GM19025 (cell line): ENCODE measurements around the gene PRKCE.

Experiments used
- ATAC-seq: cut with Tn5 transposase; IDR thresholded peaks from one replicate; pipeline ENCODE4 v1.9.1; 2021; ENCODE audit warnings: mild to moderate bottlenecking, low read depth, moderate library complexity; ENCODE audit not compliant: unreplicated experiment

The PRKCE gene

DNA sequence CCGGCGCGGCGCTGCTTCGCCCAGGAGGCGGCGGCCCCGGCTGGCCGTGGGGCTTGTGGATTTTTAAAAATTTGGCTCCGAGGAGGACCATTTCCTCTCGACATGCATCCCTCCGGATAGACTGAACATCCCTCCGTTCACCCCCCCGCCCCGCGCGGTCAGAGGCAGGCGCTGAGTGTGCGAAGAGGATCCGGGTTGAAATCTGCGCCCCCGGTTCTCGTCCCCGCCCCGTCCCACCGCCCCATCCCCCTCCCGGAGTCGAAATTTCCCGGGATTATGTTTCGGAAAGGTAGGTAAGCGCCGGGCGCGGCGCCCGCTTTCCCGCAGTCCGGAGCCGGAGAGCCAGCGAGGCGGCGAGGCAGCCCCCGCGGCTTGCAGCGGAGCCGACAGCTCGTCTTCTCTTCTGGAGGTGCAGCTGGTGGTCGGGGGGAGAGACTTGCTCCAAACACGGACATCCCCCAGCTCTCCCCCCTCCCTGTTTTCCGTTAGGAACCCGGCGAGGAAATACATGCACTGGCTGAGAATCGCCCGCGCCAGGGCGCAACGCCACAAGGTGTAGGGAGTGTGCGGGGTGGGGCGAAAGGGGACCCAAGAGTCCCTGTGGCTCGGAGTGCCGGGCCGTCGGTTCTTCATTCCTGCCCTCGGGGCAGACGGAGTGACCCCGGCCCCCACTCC lies at the start of gene PRKCE:
Gene PRKCE, plus strand, starts transcription at position 261 of the 675 bp plus-strand sequence.
- peak; percentile 18 for ATAC-seq

DNA sequence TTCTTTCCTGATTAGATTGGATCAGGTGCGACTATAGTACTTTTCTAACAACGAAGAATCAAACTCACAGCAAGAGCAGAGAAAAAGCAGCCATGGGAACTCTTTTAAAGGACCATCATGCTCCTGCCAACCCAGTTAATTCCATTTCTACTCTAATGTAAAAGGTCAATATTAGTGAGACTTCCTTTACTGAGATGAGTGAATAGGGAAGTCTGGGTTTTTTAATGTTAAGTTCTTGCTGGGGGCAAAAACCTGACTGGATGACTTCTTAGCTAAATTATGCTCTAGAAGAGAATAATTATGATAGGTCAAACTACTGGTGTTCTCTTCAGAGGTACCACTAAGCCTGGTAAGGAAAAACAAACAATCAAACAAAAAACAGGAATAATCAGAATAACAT lies 48.9 kb upstream of the PRKCE start:
- no peak for ATAC-seq

DNA sequence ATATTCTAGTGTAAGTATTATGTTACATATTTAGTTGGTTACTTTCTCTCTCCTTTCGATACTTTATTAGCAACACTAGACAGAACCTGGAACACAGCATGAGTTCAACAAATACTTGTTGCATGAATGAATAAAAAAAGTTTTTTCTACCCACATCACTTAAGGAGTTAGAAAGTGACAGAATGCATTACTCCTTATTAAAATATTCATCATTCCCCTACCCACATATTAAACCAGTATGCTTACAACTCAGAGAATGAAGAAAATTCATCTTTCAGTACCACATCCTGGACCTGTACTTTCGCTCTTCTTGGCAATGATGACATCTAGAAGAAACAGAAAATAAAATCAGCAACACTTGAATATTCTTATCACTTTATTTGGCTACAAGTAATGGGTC lies 46.4 kb upstream of the PRKCE start:
- no peak for ATAC-seq

DNA sequence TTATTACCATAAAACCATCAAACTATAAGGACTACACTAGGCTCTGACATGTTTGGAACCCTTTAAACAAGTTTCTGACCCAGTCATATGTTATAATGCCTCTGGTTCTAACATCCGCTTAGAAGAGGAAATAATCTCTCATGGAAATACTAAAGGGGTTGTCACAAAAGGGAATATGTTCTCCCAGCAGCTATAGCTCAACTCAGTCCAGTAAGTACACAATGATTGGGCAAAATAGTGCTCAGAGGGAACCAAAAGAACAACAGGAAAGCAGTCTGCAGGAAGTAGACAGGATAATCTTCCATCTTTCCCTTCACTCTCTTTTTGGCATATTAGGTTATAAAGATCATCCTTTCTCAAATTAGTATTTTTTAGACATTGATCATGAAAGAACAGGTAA lies 44.7 kb upstream of the PRKCE start:
- ATAC-seq, result no peak

DNA sequence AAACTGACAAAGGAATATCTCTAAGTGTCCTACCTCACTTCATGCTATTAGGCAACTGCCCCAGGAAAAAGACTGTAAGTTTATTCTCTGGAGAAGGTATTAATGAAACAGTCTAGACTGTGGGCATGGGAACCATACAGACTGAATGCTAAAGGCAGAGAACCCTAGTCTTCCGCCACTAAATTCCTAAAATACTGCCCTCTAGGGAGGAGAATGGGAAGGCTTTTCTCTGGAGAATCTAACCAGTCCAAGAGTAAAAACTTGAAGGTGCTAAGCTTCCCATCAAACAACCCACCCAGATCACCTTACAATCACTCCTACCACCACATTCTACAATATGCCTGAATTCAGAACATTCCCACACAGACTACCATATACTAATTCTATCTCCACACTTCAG lies 43.8 kb upstream of the PRKCE start:
- ATAC-seq, result no peak

DNA sequence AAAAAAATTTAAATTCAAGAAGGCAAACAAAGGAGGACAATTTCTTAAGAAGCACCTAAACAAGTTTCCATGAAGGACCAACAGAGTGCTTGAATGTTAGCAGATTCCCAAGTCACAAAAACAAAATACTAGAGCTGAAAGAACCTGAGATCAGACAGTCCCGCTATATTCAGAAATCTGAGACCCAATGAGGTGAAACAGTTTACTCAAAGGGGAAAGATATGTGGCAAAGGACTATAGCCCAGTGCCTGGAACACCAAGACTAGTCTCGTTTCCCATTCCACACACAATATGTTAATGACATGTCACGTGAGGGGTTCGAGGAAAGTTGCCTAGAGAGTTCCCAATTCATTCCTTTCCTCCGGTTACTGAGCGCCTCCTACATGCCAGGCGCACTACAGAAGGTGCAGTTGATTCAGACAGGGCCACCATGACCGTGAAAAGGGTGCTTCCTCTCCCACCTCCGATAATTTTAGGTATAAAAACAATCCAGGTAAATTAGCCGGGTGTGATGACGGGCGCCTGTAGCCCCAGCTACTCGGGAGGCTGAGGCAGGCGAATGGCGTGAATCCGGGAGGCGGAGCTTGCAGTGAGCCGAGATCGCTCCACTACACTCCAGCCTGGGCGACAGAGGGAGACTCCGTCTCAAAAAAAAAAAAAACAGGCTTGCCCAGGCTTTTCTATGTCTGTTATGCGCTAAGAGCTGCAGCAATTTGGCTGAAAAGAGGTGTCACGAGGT lies 41.0 kb upstream of the PRKCE start:
- peak; percentile 37 for ATAC-seq

DNA sequence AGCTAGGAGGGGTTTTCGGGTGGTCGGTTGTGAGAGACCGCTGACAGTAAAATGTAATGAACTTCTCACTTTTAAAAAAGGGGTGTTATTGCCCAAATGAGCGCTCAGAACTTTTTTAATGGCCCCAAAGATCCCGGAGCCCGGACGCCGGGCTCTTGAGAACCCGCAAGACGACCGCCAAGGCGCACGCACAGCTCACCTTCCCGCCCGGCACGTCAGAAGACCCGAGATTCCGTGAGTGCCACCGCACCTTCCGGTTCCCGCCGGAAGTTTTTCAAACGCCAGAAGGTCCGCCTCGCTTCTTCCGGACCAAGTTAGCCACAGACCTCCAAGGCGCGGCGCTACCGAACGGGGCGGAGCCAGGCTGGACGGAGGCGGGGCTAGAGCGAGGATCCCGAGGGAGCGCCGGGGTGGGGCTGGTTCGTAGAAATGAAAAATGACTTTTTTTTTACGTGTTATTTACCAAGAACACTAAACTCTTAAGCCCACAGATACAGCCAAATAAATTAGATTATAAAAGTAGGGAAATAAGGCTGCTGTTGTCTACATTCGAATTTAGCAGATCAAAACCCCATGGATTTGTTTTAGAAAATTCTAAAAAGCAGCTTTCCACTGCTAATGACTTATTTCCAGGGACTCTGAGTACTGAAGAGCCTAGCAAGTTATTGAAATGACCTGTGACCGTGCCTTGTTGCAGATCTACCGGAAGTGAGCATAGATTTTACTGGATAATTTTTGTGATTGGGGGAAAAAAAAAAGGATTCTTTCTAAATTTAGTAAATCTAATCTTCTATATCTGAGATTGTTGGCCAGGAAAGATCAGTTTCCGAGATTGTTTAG lies 40.2 kb upstream of the PRKCE start, which contains the start of gene SRBD1:
Gene SRBD1, minus strand, starts transcription at position 248 of the 840 bp plus-strand sequence. CDS start 5,826 bp downstream, outside the sequence.
- peak; percentile 87 for ATAC-seq

DNA sequence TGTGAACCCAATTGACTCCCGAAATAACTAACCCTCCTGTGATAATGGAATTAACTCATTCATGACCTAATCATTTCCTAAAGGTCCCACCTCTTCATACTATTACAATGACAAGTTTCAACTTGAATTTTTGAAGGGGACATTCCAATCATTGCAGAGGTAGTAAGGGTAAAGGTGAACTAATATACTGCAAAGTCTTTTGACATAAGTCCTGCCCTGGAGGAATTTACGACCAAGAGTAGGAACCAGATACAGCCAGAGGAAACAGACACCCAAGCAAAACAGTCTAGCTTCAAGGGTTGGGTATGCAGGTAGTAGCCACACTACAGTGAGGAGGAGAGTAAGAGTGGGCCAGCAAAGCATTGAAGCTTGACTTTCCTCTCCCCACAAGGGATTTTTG lies 39.2 kb upstream of the PRKCE start:
- ATAC-seq, result no peak

DNA sequence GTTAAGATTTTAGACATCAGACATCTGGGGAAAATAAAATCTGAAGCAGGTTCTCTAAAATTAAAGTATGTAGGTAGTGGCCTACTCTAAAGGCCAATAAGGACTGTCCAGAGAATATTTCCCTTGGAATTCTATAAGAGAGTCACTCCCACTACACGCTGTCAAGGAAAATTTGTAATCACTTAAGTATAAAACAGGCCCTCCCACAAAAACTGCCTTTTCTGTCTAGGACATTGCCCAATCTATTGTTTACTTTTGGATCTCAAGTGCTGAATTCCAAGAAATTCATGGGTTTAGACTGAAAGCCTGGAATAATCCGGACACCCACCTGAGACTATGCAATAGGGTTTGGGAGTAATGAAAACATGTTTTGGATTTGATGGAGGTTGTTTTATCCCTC lies 38.7 kb upstream of the PRKCE start:
- ATAC-seq, result no peak

DNA sequence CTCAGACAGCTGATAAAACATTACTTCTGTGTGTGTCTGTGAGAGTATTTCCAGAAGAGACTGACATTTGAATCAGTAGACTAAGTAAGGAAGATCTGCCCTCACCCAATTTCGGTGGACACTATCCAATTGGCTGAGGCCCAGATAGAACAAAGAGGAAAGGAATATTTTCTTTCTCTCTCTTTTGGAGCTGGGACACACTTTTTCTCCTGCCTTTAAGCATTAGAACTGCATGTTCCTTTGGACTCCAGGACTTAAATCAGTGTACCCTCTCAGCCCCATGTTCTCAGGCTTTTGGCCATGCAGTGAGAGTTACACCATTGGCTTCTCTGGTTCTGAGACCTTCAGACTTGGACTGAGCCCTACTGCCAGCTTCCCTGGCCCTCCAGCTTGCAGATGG lies 37.1 kb upstream of the PRKCE start:
- ATAC-seq, result no peak

DNA sequence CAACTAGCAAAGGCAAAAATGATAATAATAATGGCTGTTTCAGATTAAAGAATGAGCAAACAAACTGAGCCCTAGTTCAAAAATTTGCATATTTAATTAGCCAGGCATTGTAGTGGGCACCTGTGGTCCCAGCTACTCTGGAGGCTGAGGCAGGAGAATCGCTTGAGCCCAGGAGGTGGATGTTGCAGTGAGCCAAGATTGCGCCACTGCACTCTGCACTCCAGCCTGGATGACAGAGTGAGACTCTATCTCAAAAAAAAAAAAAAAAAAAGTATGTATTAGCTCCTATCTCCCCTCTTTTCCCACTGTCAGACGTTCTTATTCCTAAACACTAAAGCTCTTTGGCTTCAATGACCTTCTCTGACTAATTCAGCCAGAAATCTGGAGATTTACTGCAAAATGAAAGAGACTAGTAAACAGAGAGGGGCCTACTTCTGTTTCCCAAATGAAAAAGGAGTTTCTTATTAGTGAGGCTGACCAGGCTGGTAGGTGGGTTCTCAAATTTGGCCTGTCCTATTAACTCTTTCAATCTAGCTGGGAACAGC lies 36.5 kb upstream of the PRKCE start:
- ATAC-seq, result no peak

DNA sequence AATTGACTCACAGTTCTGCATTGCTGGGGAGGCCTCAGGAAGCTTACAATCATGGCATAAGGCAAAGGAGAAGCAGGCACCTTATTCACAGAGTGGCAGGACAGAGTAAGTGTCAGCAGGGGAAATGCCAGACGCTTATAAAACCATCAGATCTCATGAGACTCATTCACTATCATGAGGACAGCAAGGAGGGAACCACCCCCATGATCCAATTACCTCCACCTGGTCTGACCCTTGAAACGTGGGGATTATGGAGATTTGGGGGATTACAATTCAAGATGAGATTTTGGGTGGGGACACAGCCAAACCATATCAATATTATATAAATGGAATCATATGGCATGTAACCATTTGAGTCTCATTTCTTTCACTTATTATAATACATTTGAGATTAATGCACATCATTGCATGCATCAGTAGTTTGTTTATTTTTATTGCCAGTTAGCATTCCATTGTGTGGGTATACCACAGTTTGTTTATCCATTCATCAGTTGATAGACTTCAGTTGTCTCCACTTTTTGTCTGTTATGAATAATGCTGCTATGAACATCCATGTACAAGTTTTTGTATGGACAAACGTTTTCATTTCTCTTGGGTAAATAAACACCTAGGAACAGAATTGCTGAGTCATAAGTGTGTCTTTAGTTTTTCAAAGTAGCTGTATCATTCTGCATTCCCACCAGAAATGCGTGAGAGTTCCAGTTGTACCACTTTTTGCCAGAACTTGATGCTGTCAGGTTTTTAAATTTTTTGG lies 34.6 kb upstream of the PRKCE start:
- ATAC-seq, result no peak

DNA sequence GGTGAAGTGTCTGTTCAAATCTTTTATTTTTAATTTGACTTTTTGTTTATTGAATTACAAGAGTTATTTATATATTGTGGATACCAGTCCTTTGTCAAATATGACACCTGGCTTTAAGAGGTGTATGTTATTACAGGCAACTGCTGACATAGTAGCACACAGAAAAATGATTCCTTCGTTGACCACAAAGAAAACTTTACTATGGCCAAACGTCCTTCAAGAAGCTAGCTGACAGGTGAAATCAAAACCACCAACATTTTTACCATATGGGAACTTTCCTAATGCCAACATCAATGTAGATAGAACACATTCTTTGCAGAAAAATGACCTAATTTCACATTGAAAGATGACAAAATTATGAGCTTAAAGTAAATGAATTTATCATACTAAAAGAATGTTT lies 34.0 kb upstream of the PRKCE start:
- ATAC-seq, result no peak

DNA sequence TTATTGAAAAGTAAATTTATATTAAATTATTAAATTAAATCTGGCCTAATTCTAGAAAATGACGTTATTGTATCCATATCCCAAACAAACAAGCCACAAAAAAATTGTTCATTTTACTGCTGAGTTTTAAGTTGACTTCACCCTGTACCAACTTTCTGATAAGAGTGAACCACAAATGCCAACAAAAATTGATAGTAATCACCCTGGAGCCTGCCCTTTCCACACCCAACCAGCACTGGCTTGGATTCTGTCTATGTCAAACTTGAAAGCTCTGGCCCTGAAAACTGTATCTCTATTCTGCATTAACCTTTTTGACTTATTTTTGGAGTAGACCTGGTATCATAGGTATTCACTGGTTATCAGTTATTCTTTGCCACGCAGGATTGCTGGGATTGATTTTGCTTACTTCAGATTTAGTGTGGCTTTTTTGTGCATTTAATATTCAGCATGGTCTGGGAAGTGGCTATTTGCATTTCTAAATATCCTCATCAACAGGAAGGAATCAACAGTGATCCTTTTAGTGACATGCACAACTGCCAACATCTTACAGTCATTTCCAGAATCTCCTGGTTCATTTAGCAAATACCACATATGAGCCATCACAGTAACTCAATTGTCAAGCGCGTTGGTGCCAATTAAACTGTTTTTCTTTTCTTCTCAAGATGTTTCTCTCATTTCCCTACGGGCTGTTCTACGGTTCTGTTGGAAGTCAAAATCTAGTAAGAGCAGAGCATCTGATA lies 29.0 kb upstream of the PRKCE start:
- ATAC-seq, result no peak

DNA sequence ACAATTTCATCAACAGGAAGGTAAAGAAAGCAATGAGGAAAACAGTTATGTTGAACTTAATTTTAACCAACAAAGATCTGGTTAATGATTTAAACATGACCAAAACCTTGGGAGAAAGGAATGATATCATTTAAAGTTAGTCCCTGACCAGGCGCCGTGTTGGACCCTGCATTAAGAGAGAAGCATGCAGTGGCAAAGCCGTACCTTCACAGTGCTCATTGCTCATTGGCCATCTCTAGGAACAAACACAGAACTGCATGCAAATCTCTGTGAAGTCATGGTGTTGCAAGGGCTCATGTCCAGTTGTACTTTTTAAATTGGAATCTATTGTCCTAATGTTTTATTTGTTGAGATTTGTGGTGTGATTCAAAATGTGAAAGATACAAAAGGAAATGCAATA lies 28.4 kb upstream of the PRKCE start:
- no peak for ATAC-seq

DNA sequence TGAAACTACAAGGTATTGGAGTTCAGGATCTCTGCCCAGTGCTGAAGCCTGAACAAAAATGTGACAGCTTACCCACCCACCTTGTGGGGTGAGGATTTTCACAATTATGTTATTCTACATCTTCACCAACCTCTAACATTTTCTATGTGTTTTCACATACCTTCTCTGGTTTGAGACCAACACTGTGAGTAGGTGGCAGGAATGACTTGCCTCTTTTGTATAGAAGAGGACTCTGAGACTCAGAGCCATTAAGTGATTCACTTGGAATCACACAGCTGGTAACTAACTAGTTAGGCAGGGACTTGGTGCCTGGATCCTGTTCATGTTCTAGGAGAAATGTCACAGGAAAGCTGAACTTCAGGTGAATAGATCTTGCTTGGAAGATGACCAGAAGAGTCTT lies 25.7 kb upstream of the PRKCE start:
- no peak for ATAC-seq

DNA sequence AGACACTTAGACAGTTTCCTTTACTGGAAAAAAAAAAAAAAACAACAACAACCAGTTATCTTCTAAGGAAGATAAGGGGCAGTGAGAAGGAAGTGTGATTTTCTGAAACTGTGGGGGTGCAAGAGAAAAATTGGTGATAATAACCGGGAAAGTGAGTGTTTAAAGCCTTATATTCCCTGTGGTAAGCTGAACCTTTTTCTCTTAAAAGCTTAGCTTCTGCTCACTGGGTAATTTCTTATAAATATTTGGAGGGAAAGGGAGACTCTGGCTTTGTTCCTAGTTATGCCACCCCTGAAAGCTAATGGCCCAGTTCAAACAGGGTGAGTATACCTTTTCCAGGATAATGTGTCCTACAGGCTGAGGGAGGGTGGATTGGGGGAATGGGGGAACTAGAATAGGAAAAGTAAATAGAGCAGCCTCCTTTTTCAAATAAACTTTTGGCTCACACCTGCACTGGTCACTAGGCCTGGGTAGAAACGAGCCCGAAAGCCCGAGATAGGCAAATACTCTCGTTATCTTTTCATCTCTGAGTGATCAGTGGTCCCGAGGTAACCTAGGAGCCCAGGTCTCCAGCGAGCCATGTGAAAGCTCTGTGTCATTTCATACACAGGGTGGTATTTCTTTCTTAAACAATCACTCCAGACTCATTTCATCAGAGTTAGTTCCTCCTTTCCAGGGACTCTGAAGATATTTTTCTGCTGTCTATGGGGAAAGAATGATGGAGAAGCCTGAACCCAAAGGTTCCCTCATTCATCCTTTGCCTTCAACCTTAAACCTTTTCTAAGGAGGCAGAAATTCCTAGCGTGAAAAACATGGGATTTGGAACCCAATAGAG lies 24.9 kb upstream of the PRKCE start:
- no peak for ATAC-seq

DNA sequence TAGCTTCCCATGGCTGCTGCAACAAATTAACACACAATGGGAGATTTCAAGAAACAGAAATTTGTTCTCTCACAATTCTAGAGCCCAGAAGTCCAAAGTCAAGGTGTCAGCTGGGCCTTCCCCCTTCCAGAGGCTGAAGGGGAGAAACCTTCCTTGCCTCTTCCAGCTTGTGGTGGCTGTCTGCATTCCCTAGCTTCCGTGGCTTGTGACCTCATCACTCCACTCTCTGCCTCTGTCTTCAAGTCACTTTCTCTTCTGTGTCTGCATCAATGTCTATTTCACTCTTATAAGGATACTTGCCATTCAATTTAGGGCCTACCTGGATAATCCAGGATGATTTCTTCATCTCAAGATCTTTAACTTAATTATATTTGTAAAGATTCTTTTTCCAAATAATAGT lies 23.6 kb upstream of the PRKCE start:
- no peak for ATAC-seq

DNA sequence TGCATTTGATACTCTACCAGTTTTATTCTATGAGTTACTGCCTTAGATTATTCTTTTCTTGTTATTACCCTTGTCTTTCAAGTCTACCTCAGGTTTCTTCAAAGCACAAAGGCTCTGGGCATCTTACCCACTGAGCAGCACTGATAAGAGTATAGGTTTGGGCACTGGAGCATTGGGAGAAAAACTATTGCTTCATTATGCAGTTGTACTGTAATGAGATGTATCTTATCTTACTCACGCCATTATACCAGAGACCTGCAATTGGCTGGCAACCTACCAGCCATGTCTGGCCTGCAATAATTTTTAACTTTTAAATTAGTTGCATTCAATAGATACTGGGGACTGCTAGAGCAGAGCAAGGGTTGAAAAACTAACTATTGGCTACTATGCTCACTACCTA lies 21.5 kb upstream of the PRKCE start:
- ATAC-seq, result no peak
